ENCODE measurements around the gene SIGLEC1.
A peak's percentile ranks its signal among the peaks of the same experiment; 100 is the strongest.

SIGLEC1 gene

DNA sequence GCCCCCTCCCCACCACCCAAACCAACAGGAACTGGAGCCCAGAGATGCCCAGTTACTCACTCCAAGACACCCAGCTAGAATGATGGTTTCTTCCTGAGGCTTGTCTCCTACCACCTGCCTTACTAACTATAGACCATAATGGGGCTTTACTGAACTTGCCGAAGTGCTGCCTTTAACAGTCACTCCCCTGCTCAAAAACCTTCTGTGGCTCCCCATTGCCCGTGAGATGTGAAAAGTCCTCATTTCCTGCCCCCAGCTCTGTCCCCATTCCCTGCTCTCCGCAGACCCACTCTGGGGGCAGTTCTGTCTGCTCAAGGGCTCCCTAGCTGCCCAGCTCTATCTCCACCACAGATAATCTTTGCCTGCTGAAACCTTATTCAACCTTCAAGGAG, 4.9 kb downstream of the SIGLEC1 start:
- no peak overlapping the region for H3K4me2 ChIP-seq (ENCODE audit: low read depth, low read length)
- TF ChIP-seq EZH2 (optimal IDR thresholded peaks at IDR 0.05; ENCODE audit: low read depth, low read length) (no peak), EZH2phosphoT487 (IDR thresholded peaks at IDR 0.05; ENCODE audit: low read length) (no peak)
- TF ChIP-seq, protein P1, sequence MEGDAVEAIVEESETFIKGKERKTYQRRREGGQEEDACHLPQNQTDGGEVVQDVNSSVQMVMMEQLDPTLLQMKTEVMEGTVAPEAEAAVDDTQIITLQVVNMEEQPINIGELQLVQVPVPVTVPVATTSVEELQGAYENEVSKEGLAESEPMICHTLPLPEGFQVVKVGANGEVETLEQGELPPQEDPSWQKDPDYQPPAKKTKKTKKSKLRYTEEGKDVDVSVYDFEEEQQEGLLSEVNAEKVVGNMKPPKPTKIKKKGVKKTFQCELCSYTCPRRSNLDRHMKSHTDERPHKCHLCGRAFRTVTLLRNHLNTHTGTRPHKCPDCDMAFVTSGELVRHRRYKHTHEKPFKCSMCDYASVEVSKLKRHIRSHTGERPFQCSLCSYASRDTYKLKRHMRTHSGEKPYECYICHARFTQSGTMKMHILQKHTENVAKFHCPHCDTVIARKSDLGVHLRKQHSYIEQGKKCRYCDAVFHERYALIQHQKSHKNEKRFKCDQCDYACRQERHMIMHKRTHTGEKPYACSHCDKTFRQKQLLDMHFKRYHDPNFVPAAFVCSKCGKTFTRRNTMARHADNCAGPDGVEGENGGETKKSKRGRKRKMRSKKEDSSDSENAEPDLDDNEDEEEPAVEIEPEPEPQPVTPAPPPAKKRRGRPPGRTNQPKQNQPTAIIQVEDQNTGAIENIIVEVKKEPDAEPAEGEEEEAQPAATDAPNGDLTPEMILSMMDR (IDR thresholded peaks at IDR 0.05; ENCODE audit: low read length): no peak
- no peak overlapping the region for H3K4me3 ChIP-seq (ENCODE audit: low read length)
- H3K9me2 ChIP-seq (replicated peaks; ENCODE audit: insufficient read depth, low read length): no peaks in the 10 kb centered on the region
- H3K27me3 ChIP-seq (replicated peaks; ENCODE audit: insufficient read depth, low read length): no peaks in the 10 kb centered on the region
- no peaks in the 10 kb centered on the region for H3F3A ChIP-seq (ENCODE audit: insufficient read depth, low read length)
- H3K9ac ChIP-seq (ENCODE audit: low read length): no peak overlapping the region
- H4K20me1 ChIP-seq (ENCODE audit: insufficient read depth, low read length): no peaks in the 10 kb centered on the region
- H3K4me1 ChIP-seq (ENCODE audit: low read length): no peaks in the 10 kb centered on the region
- no peak overlapping the region for H3K27ac ChIP-seq (ENCODE audit: low read length)
- no peaks in the 10 kb centered on the region for H3K9me3 ChIP-seq (replicated peaks; ENCODE audit: insufficient read depth, low read length)
- no peak overlapping the region for H2AFZ ChIP-seq (ENCODE audit: low read length)
- H3K36me3 ChIP-seq (replicated peaks; ENCODE audit: insufficient read depth, low read length): no peaks in the 10 kb centered on the region
- no peaks in the 10 kb centered on the region for H3K79me2 ChIP-seq (ENCODE audit: low read length)
- no peak for DNase-seq

DNA sequence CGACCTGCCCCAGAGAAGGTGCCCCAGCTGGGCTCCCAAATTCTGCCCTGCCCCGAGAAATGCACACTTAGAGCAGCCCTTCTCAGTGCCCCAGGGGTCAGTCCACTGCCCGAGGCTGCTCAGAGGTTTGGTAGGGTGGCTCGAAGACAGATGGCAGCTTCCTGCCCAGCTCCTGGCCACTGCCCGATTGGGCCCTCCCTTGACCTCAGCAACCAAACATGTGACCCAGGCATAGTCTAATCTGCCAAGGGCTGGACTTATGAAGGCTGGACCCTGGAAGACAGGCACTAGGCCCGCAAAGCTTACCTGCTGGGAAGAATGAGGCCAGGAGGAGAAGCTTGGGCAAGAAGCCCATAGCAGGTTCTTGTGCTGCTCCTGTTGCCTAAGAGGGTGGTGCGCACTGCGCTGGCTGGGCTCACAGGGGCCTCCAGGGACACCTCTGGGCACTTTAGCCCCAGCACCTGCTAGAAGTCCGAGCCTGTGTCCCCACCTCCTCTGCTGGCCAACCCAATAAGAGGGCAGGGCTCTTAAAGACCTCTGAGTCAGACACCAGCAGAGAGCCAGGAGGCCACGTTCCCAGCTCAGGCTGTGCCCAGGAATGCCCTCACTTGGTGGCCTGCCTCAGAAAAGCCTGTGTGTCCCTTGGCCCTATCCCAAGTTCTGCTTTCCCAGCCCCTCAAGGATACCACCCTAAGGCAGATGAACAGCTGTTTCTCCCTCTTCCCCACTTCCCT, 5.5 kb downstream of the SIGLEC1 start:
- no peak overlapping the region for H3K9ac ChIP-seq (ENCODE audit: low read length)
- H2AFZ ChIP-seq (ENCODE audit: low read length): no peak overlapping the region
- no peaks in the 10 kb centered on the region for H3K9me2 ChIP-seq (replicated peaks; ENCODE audit: insufficient read depth, low read length)
- H3K4me1 ChIP-seq (ENCODE audit: low read length): no peaks in the 10 kb centered on the region
- DNase-seq: no peak
- no peaks in the 10 kb centered on the region for H3K36me3 ChIP-seq (replicated peaks; ENCODE audit: insufficient read depth, low read length)
- no peaks in the 10 kb centered on the region for H4K20me1 ChIP-seq (ENCODE audit: insufficient read depth, low read length)
- H3K4me2 ChIP-seq (ENCODE audit: low read depth, low read length): peak overlapping the region; percentile 39; the same call in 1 of the 2 replicates
- H3K27ac ChIP-seq (ENCODE audit: low read length): no peak overlapping the region
- H3K9me3 ChIP-seq (replicated peaks; ENCODE audit: insufficient read depth, low read length): no peaks in the 10 kb centered on the region
- TF ChIP-seq, protein P1 (IDR thresholded peaks at IDR 0.05; ENCODE audit: low read length): no peak
- no peak for TF ChIP-seq EZH2 (optimal IDR thresholded peaks at IDR 0.05; ENCODE audit: low read depth, low read length)
- no peak for TF ChIP-seq EZH2phosphoT487 (IDR thresholded peaks at IDR 0.05; ENCODE audit: low read length)
- H3K79me2 ChIP-seq (ENCODE audit: low read length): no peaks in the 10 kb centered on the region
- H3K4me3 ChIP-seq (ENCODE audit: low read length): no peak overlapping the region
- no peaks in the 10 kb centered on the region for H3F3A ChIP-seq (ENCODE audit: insufficient read depth, low read length)
- H3K27me3 ChIP-seq (replicated peaks; ENCODE audit: insufficient read depth, low read length): no peaks in the 10 kb centered on the region

DNA sequence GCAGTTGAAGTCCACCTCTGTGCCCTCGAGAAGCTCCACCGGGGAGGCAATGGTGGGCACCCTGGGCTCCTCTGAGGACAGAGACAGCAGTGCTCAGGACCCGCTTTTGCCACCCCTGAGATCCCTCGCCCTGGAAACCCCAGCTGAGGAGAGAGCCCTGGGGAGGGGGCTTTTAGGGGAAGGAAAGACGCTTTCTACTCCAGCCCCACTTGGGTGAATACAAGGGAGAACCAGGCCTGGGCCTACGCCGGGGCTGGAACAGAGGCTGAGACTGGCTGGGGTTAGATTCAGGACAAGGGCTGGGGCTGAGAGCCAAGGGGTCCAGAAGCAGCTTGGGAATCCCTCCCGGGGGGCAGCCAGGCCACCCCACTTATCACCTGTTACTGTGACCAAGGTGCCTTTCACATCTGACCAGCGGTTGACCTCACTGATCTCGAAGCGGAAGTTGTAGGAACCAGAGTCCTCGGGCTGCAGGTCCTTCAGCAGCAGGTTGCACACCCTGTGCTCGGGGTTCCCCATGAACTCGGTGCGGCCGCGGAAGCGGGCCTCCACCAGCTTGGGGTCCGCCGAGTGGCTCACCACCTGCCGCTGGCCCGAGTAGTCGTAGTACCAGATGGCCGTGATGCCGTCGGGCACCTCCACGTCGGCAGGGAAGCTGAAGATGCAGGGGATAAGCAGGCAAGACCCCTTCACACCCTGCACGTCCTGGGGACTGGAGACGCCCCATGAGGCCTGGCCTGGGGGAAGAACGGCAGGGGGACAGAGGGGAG, 6.2 kb downstream of the SIGLEC1 start:
- no peaks in the 10 kb centered on the region for H3F3A ChIP-seq (ENCODE audit: insufficient read depth, low read length)
- no peak overlapping the region for H3K9ac ChIP-seq (ENCODE audit: low read length)
- H3K36me3 ChIP-seq (replicated peaks; ENCODE audit: insufficient read depth, low read length): no peaks in the 10 kb centered on the region
- peak; percentile 53 for DNase-seq
- no peaks in the 10 kb centered on the region for H3K9me2 ChIP-seq (replicated peaks; ENCODE audit: insufficient read depth, low read length)
- TF ChIP-seq, protein P1 (IDR thresholded peaks at IDR 0.05; ENCODE audit: low read length): no peak
- TF ChIP-seq EZH2 (optimal IDR thresholded peaks at IDR 0.05; ENCODE audit: low read depth, low read length) (no peak), EZH2phosphoT487 (IDR thresholded peaks at IDR 0.05; ENCODE audit: low read length) (no peak)
- H4K20me1 ChIP-seq (ENCODE audit: insufficient read depth, low read length): no peaks in the 10 kb centered on the region
- peak overlapping the region; percentile 39; the same call in 1 of the 2 replicates for H3K4me2 ChIP-seq (ENCODE audit: low read depth, low read length)
- H2AFZ ChIP-seq (ENCODE audit: low read length): no peak overlapping the region
- no peaks in the 10 kb centered on the region for H3K9me3 ChIP-seq (replicated peaks; ENCODE audit: insufficient read depth, low read length)
- H3K27me3 ChIP-seq (replicated peaks; ENCODE audit: insufficient read depth, low read length): no peaks in the 10 kb centered on the region
- H3K79me2 ChIP-seq (ENCODE audit: low read length): no peaks in the 10 kb centered on the region
- H3K27ac ChIP-seq (ENCODE audit: low read length): no peak overlapping the region
- H3K4me3 ChIP-seq (ENCODE audit: low read length): no peak overlapping the region
- no peaks in the 10 kb centered on the region for H3K4me1 ChIP-seq (ENCODE audit: low read length)

Measured in MM.1S (cell line).